Liver (tissue), 9 donors: ENCODE data around the gene ZNF488. TPM values are rescaled to one million over a fixed set of nuclear protein-coding genes. Genes with fewer than 3 reads are reported as not detected.

Experiments used
- DNase-seq: peaks from one replicate; pipeline ENCODE4 v3.0.0-alpha.2; 2017; ENCODE audit warnings: low spot score
- H3K27ac ChIP-seq, 2 donors: one replicate each; pipeline ENCODE4 v1.7.0; 2013; ENCODE audit warnings: inconsistent platforms in 2 of 2, low read length in 2 of 2, control low read depth in 1 of 2, low read depth in 1 of 2, mild to moderate bottlenecking in 1 of 2
- H3K27me3 ChIP-seq, 4 donors: one replicate each; pipeline versions ENCODE4 v1.6.1 to v1.7.0; 2013; ENCODE audit warnings: low read length in 3 of 4, inconsistent platforms in 1 of 4, mild to moderate bottlenecking in 1 of 4, moderate library complexity in 1 of 4; ENCODE audit not compliant: control insufficient read depth in 4 of 4, insufficient read depth in 4 of 4
- H3K36me3 ChIP-seq, 4 donors: one replicate each; pipeline versions ENCODE4 v1.6.1 to v1.7.0; 2013; ENCODE audit warnings: low read length in 3 of 4, mild to moderate bottlenecking in 3 of 4, low read depth in 1 of 4, moderate library complexity in 1 of 4; ENCODE audit not compliant: control insufficient read depth in 4 of 4, insufficient read depth in 3 of 4
- H3K4me1 ChIP-seq, 4 donors: one replicate each; pipeline versions ENCODE4 v1.6.1 to v1.7.0; 2013; ENCODE audit warnings: low read length in 3 of 4, mild to moderate bottlenecking in 3 of 4, moderate library complexity in 1 of 4; ENCODE audit not compliant: control insufficient read depth in 4 of 4, insufficient read depth in 4 of 4
- H3K4me3 ChIP-seq, 3 donors: one replicate each; pipeline versions ENCODE4 v1.6.1 to v1.7.0; 2013; ENCODE audit warnings: low read length in 3 of 3, control low read depth in 1 of 3, low read depth in 1 of 3, mild to moderate bottlenecking in 1 of 3
- H3K9ac ChIP-seq, 2 donors: one replicate each; pipeline ENCODE4 v1.7.0; 2013; ENCODE audit warnings: low read length in 2 of 2, mild to moderate bottlenecking in 2 of 2, moderate library complexity in 2 of 2, control low read depth in 1 of 2, low read depth in 1 of 2
- H3K9me3 ChIP-seq, 4 donors: one replicate each; pipeline versions ENCODE4 v1.6.1 to v1.7.0; 2013; ENCODE audit warnings: low read length in 3 of 4; ENCODE audit not compliant: control insufficient read depth in 4 of 4
- ATF3 ChIP-seq: IDR thresholded peaks from 2 replicates; pipeline ENCODE4 v1.6.1; 2016; ENCODE audit warnings: antibody characterized with exemption
- CTCF ChIP-seq: fragments of 150-350 bp; IDR thresholded peaks from 2 replicates; pipeline ENCODE4 v1.5.1; 2017; ENCODE audit warnings: improper control_type of control experiment, low read depth, low read length; ENCODE audit not compliant: missing input control
- EGR1 ChIP-seq, 2 donors: IDR thresholded peaks; 2 replicates each; pipeline ENCODE4 v1.6.1; 2016 to 2018; ENCODE audit warnings: antibody characterized with exemption in 2 of 2, low read depth in 2 of 2
- FOXA1 ChIP-seq: IDR thresholded peaks from 2 replicates; pipeline ENCODE4 v1.6.1; 2016; ENCODE audit warnings: antibody characterized with exemption
- GABPA ChIP-seq, 2 donors: IDR thresholded peaks in 1 of 2; conservative IDR thresholded peaks in 1 of 2; 2 replicates each; pipeline ENCODE4 v1.6.1; 2016; ENCODE audit warnings: antibody characterized with exemption in 2 of 2, mild to moderate bottlenecking in 1 of 2, moderate library complexity in 1 of 2
- HNF4A ChIP-seq, 2 donors: conservative IDR thresholded peaks; 2 replicates each; pipeline ENCODE4 v1.6.1; 2016; ENCODE audit warnings: antibody characterized with exemption in 2 of 2, mild to moderate bottlenecking in 2 of 2
- JUND ChIP-seq, 2 donors: IDR thresholded peaks; 2 replicates each; pipeline ENCODE4 v1.6.1; 2016; ENCODE audit warnings: antibody characterized with exemption in 2 of 2
- MAX ChIP-seq: IDR thresholded peaks from 2 replicates; pipeline ENCODE4 v1.6.1; 2016; ENCODE audit warnings: antibody characterized with exemption
- RXRA ChIP-seq, 2 donors: IDR thresholded peaks; 2 replicates each; pipeline ENCODE4 v1.6.1; 2017 to 2018; ENCODE audit warnings: antibody characterized with exemption in 2 of 2, mild to moderate bottlenecking in 1 of 2
- SP1 ChIP-seq: IDR thresholded peaks from 2 replicates; pipeline ENCODE4 v1.6.1; 2018; ENCODE audit warnings: antibody characterized with exemption, mild to moderate bottlenecking
- TAF1 ChIP-seq: conservative IDR thresholded peaks from 2 replicates; pipeline ENCODE4 v1.6.1; 2016; ENCODE audit warnings: antibody characterized with exemption, mild to moderate bottlenecking
- YY1 ChIP-seq: IDR thresholded peaks from 2 replicates; pipeline ENCODE4 v1.6.1; 2016; ENCODE audit warnings: antibody characterized with exemption, mild to moderate bottlenecking
- WGBS: extraction: QIAGEN DNeasy Blood & Tissue Kit; methylation state at CpG from one replicate; pipeline ENCODE4 v1.1.7; 2013; 5-methylcytosine and 5-hydroxymethylcytosine counted together
- polyA plus RNA-seq, 2 donors: library from polyadenylated mRNA; stranded (reverse) in 1 of 2; unstranded in 1 of 2; fragments of 200-250 nt in 1 of 2; fragments of >200 nt in 1 of 2; fragmentation: Nextera tagmentation in 1 of 2; extraction: Ambion mirVana in 1 of 2; gene quantifications; one replicate each; pipeline versions ENCODE4 v1.2.1 to v1.2.3, GENCODE V29; 2013 to 2015
- total RNA-seq, 2 donors: library from RNA; depleted of rRNA; stranded (reverse); fragments of >200 nt; gene quantifications; one replicate each; pipeline ENCODE4 v1.2.3, GENCODE V29; 2014
- TF ChIP-seq, protein P1 (sequence below): IDR thresholded peaks from 2 replicates; pipeline ENCODE4 v1.6.1; 2016; ENCODE audit warnings: antibody characterized with exemption
- donor health status: healthy.
- donor health status: healthy.
- donor health status: healthy.
- donor health status: healthy.
- donor health status: healthy.

ZNF488 gene
- total and polyA plus RNA-seq, 4 donors: 0.02 to 0.09 TPM; not detected in 2

DNA sequence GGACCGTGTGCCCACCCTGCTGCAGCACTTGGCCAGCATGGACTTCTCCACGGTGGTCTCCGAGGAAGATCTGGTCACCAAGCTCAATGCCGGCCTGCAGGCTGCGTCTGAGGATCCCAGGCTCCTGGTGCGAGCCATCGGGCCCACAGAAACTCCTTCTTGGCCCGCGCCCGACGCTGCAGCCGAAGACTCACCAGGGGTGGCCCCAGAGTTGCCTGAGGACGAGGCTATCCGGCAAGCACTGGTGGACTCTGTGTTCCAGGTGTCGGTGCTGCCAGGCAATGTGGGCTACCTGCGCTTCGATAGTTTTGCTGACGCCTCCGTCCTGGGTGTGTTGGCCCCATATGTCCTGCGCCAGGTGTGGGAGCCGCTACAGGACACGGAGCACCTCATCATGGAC, 34.6 kb downstream of the ZNF488 start:
- Histone ChIP-seq H3K4me3 (no peak overlapping the region), H3K9ac (no peak overlapping the region), H3K27me3 (no peaks in the 10 kb centered on the region), H3K4me1 (no peaks in the 10 kb centered on the region), H3K36me3 (no peaks in the 10 kb centered on the region), H3K9me3 (no peaks in the 10 kb centered on the region), H3K27ac (no peak overlapping the region)
- TF ChIP-seq FOXA1 (no peak), TAF1 (no peak), SP1 (no peak), EGR1 (IDR thresholded peaks at IDR 0.05; ENCODE audit: low read depth in 2 of 2) (no peak)
- TF ChIP-seq, protein P1, sequence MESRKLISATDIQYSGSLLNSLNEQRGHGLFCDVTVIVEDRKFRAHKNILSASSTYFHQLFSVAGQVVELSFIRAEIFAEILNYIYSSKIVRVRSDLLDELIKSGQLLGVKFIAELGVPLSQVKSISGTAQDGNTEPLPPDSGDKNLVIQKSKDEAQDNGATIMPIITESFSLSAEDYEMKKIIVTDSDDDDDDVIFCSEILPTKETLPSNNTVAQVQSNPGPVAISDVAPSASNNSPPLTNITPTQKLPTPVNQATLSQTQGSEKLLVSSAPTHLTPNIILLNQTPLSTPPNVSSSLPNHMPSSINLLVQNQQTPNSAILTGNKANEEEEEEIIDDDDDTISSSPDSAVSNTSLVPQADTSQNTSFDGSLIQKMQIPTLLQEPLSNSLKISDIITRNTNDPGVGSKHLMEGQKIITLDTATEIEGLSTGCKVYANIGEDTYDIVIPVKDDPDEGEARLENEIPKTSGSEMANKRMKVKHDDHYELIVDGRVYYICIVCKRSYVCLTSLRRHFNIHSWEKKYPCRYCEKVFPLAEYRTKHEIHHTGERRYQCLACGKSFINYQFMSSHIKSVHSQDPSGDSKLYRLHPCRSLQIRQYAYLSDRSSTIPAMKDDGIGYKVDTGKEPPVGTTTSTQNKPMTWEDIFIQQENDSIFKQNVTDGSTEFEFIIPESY: no peak
- DNase-seq: no peak
- WGBS: 94% methylated on average over 22 of the region's 22 CpGs

- no peak overlapping the region for H3K27ac ChIP-seq
- no peaks in the 10 kb centered on the region for H3K9me3 ChIP-seq
- no peak overlapping the region for H3K4me3 ChIP-seq
- no peak overlapping the region for H3K9ac ChIP-seq
- H3K4me1 ChIP-seq: no peaks in the 10 kb centered on the region
- no peaks in the 10 kb centered on the region for H3K36me3 ChIP-seq
- no peaks in the 10 kb centered on the region for H3K27me3 ChIP-seq
- 91% methylated on average over 36 of the region's 36 CpGs for WGBS
- no peak for DNase-seq
- no peak for TF ChIP-seq HNF4A (conservative IDR thresholded peaks at IDR 0.05)
- no peak for TF ChIP-seq MAX
- no peak for TF ChIP-seq JUND (IDR thresholded peaks at IDR 0.05)
- TF ChIP-seq CTCF: no peak
- no peak for TF ChIP-seq RXRA (IDR thresholded peaks at IDR 0.05)
- TF ChIP-seq GABPA (IDR thresholded peaks at IDR 0.05 in 1 of 2, conservative IDR thresholded peaks at IDR 0.05 in 1 of 2): no peak
These were observed 35.2 kb downstream of the ZNF488 start for GRCh38 chr10:47348661-47349470.

DNA sequence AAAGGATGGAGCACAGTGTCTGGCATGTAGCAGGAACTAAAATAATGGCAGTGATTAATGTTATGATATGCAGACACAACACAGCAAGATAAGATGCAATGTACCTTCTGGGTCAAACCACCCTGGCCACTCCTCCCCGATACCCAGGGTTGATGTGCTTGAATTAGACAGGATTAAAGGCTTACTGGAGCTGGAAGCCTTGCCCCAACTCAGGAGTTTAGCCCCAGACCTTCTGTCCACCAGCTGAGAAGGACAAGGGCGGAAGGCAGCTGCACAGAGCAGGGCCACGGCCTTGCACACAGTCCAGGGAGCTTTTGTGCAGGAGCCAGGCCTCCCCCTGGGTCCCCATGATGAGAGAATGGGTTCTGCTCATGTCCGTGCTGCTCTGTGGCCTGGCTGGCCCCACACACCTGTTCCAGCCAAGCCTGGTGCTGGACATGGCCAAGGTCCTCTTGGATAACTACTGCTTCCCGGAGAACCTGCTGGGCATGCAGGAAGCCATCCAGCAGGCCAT, 35.9 kb downstream of the ZNF488 start, which contains the start of gene RBP3:
Gene RBP3, plus strand, starts transcription at position 226 of the 514 bp plus-strand sequence. Its CDS starts 122 bp downstream, at position 348.
- Histone ChIP-seq H3K4me3 (no peak within 1 kb of the TSS), H3K9ac (no peak within 1 kb of the TSS), H3K27ac (no peak within 1 kb of the TSS), H3K4me1 (no peaks in the 10 kb centered on the region), H3K27me3 (no peaks in the 10 kb centered on the region), H3K9me3 (no peaks in the 10 kb centered on the region), H3K36me3 (no peaks in the 10 kb centered on the region)
- TF ChIP-seq HNF4A (conservative IDR thresholded peaks at IDR 0.05): no peak
- TF ChIP-seq CTCF: no peak
- TF ChIP-seq YY1: no peak
- no peak for TF ChIP-seq ATF3
- DNase-seq: no peak
- WGBS: 89% methylated on average over 5 of the region's 5 CpGs
